M059J (cell line): ENCODE results near the gene DLG1. TPM values are rescaled to one million over a fixed set of nuclear protein-coding genes. Genes with fewer than 3 reads are reported as not detected.
A peak's percentile ranks its signal among the peaks of the same experiment; 100 is the strongest.

Source experiments
- DNase-seq: peaks from one replicate; pipeline ENCODE4 v3.0.0-alpha.2; 2012; ENCODE audit warnings: low read depth
- total RNA-seq: library from RNA; depleted of rRNA; stranded (reverse); fragments of >200 nt; shearing (Covaris generic); gene quantifications from 2 replicates; pipeline ENCODE4 v1.2.3, GENCODE V29; 2014; rRNA removed

Gene DLG1
- 99.0 and 103 TPM in 2 replicates for total RNA-seq

GRCh38 chr3:197298341-197298944 lies at the start of gene DLG1:
Gene DLG1, minus strand, starts transcription at chr3:197298612. Its CDS starts 1,408 bp downstream, at chr3:197297204.
- peak; percentile 98 for DNase-seq

- no peak for DNase-seq
Observed at GRCh38 chr3:197348014-197348413, 49.6 kb upstream of the DLG1 start.

DNA sequence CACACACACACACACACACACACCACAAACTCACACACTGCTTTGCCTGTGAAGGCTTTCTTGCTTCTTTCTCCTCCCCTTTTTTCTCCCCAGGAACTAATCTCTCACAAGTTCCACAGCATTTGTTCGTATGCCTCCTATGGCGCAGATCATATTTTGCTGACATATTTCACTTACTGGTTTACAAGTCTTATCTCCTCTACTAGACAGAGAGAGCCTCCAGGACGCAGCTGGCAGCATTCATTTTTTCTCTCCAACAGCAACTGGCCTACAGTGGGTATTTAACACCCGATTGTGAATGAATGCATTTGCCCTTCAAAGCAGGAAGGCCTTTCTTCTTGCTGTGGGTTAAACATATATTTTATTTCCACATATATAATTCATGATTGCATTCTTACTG lies 47.0 kb upstream of the DLG1 start:
- DNase-seq, result no peak

- DNase-seq, result no peak
Observed at GRCh38 chr3:197344582-197345318, 46.3 kb upstream of the DLG1 start.

- no peak for DNase-seq
Observed at GRCh38 chr3:197343656-197344408, 45.4 kb upstream of the DLG1 start.

GRCh38 chr3:197343111-197343510 lies 44.7 kb upstream of the DLG1 start:
- no peak for DNase-seq

DNA sequence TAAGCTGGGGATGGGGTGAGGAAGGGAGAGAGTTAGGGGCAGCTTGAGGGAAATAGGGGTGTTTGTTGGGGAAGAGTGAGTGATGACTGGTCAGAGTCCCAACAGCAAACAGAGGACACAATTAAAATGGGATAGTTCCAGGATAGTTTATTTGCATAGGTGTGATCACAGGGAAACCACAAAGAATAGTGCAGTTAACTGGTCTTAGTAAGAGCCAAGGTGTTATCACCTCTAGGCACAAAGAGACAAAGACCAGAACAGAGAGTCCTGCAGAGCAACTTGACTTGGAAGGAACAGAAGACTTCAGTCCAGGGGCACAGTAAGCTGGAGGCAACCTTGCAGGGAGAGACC lies 42.1 kb upstream of the DLG1 start:
- no peak for DNase-seq

- DNase-seq, result peak; percentile 82
Observed at GRCh38 chr3:197339841-197340520, 41.6 kb upstream of the DLG1 start.

- DNase-seq, result no peak
Observed at GRCh38 chr3:197338586-197338985, 40.2 kb upstream of the DLG1 start.

DNA sequence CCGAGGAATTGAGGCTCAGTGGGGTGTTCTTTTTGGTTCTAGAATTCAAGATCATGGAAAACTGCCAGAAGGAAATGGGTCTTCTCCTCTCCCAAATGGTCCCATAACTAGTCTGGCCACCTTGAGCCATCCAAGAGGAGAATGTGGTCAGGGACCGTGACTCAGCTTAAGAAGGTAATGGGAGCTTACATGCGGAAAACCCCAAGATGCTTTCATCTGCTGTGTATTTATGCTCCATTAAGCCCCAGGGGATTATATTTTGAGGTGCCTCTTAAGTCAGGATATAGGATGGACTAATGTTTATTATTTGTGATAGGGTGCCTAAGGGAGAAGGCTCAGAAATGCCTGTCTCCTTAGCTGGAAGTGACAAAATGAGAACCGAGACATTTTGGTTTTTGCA lies 39.2 kb upstream of the DLG1 start:
- peak; percentile 98 for DNase-seq

- DNase-seq, result no peak
Observed at GRCh38 chr3:197337214-197337613, 38.8 kb upstream of the DLG1 start.

DNA sequence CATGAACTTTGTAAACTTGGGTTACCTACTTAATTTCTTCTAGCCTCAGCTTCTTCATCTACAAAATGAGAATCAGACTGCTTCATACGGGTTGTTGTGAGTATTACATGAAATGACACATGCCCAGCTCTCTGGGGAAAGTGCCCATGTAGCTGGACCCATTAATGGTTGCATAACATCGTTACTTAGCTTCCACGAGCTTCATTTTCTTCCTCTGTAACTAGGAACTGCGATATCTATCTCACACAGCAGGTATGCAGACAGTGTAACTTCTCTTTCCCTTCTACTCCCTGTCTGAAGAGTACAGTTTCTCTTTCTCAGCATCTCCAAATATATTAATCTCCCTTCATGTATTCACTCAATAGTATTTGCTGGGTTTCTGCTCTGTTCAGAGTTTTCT lies 37.9 kb upstream of the DLG1 start:
- no peak for DNase-seq

DNA sequence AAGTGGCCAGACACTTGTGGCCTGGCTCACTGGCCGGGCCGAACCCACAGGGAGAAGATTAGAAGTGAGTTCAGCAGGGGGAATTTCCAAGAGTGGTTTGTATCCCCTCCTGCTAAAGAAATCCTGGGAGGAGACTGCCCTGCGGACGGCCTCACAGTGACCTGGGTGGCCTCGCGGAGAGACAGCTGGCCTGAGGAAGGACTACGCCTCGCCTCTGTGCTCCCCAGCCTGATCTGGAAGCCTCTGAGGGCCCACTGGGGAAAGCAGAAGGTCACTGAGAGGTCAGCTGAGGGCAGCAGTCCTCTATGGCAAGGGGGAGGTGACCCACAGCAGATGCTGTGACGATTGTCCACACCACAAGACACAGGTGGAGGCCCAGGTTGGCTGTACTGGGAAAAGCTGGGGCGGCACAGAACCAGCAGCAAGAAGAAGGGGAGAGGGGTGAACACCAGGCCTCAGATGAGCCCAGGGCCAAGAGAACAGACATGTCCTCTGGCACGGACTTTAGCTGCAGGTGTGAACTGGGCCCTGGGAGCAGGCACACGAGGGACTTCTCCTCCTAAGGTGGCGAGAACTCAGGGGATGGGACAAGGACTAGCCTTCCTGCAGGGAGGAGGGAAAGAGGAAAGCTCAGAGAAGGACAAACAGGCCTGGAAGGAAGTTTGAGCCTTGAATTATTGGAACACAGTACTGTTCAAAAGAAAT lies 37.2 kb upstream of the DLG1 start:
- DNase-seq, result peak; percentile 75

GRCh38 chr3:197333901-197334639 lies 35.7 kb upstream of the DLG1 start:
- DNase-seq, result peak; percentile 41

DNA sequence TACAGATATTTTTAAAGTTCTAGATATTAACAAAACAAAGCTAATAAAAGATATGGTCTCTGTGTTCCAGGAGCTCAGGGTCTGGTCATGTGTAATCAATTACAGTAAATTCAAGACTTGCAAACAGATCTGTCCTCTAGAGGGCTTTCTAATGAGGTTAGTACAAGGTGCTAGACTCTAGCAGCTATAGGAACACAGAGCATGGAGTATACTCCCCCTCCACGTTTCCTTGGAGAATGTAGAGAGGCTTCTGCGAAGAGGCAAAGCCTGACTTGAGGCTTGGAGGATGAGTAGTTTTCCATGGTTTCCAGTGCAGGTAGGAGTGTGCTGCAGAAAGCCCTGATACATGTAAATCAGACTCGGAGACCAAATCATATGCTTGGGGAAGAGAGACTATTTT lies 32.7 kb upstream of the DLG1 start:
- no peak for DNase-seq

DNA sequence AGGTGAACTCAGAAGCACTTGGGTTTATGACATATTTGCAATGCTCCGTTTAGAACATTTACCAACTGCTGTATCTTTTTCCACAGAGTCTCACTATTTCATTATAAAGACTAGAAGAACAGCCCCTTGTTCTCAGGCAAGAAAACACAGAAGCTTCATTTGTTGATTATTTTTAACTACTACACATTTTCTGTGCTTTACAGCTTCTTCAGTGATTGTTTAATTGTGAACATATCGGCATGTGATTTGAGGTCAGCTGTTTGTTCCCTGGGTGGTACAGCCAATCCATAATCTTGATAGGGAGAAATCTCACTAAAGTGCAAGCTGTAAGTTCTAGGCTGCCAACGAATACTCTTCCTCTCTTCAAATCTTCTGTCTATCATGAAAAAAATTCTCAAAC lies 31.0 kb upstream of the DLG1 start:
- no peak for DNase-seq

DNA sequence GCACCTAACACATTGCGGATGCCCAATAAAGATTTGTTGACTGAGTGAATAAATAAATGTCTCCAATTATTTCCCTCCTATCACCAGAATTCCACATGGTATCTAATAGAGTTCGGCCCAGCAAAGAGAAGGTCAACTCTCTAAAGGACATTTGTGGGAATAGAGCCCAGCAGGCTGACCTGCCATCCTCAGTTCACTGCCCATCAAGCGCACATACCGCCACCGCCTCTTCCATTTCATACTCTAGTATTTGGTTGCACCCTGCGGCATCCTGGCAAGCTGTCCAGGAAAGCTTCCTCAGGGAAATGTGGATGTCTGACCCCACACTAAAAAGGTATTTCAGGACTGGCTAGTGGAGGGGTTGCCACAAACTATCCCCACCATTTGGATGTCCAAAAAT lies 29.8 kb upstream of the DLG1 start:
- no peak for DNase-seq

GRCh38 chr3:197327701-197328100 lies 29.3 kb upstream of the DLG1 start:
- DNase-seq, result no peak

DNA sequence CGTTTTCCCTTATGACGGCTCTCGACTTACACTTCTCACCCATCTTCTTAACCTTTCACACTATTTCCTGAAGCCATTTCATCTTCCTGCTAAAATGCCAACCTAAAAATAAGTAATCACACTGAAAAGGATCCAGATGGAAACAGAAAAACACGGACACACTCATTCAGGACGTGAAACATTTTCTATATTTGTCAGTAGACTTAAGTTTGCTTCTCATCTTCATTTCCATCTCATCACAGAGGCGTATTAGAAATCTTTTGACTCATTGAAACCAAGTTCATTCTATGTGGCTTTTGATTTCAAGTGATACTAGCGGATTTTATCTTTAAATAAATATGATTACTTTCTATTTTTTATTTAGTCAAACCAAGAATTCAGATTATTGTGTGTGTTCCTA lies 27.4 kb upstream of the DLG1 start:
- no peak for DNase-seq

DNA sequence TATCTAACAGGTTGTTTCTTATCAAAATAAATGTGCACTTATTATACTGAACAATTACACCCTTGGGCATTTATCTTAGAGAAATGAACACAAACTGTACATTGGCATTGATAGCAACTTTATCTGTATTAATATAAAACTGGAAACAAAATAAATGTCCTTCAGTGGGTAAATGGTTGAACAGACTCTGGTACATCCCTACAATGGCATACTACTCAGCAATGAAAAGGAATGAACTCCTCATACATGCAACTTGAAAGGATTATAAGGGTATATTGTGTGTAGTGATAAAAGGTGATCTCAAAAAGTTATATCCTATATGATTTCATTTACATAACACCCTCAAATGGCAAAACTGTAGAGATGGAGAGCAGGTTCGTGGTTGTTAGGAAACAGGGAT lies 23.7 kb upstream of the DLG1 start:
- no peak for DNase-seq

DNA sequence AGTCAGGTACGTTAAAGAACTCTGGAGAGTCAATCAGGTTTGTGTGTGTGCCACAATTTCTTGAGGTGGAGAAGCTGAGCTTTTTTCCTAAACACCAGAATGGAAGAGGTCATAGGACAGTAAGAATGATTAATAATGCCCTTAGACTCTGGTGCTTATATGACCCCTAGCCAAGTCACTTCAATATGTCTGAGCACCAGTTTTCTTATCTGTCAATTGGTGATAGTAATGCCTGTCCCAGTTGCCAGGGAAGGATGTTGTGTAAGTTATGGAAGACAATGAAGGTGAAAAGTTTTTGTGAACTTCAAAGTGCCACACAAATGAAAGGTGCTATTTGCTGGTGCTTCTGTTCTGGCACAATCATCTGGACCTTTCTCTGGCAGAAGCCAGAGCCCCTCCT lies 22.2 kb upstream of the DLG1 start:
- DNase-seq, result no peak
